Measurements from ENCODE around the gene PLCD1.
A peak's percentile ranks its signal among the peaks of the same experiment; 100 is the strongest.

The PLCD1 gene

GRCh38 chr3:38016410-38016809 is 13.0 kb downstream of the PLCD1 start:
- DNase-seq = no peak

GRCh38 chr3:38015984-38016383 is 13.5 kb downstream of the PLCD1 start:
- no peak for DNase-seq

- DNase-seq = no peak
Observed at GRCh38 chr3:38015485-38015884, 14.0 kb downstream of the PLCD1 start.

DNA sequence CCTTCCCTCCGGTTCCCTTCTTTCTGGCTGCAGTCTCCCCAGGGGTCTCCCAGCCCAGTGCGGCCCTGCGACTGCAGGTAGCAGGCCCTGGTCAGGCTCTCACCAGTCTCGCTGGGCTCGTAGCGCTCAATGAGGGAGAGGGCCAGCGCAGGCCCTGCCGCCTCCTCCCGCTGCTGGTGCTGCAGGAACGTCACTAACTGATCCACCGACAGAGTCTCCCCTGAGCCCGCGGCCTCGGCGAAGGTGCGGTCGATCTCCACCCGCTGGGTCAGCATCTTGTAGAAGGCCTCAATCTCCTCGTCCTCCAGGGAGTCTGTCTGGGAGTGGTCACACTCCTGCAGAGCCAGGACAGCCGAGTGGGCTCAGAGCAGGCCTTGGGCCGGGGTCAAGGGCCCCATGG is 18.3 kb downstream of the PLCD1 start:
- no peak for DNase-seq

DNA sequence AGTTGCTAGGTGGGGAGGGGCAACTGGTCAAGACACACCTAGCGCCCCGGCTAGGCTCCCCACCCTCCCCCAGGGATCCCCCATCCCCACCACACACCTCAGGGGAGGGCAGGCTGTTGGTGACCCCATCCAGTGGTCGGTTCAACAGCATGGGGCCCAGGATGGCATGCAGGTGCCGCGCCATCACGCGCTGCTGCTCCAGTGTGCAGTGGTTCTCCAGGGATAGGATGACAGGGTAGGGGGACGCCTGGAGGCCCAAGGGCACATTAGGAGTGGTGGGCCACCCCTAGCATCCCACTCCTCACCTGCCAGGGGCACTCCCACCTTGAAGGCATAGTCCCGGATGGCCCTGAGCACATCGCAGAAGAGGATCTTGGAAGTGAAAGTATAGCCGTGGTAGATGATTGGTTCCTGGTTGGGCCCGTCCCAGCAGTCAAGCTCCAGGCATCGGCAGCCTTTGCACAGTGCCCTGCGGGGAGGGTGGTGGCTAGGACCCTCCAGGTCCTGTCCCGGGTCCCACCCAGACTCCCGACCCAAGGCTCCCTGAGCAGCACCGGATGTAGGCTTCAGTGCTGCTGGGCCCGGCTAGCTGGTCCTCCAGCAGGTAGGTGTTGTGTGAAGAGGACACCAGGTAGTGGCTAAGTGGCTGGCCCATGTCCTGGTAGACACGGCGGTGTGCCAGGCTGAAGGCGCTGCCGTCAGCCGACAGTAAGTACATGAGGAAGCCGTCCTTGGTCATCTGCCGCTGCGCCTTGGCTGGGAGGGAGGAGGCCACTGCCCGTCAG is 19.4 kb downstream of the PLCD1 start:
- no peak for DNase-seq

DNA sequence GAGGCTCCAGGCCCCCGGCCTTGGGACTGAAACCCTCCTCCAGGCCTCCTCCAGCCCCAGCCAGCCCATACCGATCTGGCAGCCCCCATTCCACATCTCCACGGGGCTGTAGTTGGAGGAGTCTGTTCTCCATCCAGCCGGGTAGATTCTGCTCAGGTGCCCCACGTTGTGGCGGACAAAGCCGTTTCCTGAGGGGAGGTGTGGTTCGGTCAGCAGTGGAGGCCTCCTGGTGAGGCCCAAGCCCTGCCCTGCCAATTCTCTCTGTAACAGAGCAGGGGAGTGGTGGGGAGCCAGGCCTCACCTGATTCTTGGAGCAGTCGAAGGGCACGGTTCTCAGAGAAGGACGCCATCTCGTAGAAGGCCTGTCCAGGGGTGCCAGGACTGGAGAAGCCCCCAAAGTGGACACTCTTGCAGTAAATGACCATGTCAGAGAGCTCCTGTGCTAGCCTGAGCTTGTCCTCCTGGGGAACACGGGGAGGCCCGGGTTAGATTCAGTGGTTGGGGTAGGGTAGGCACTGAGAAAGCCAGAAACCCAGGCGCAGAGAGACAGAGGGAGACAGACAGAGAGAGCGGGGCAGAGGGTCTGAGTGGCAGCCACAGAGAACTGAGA is 20.4 kb downstream of the PLCD1 start:
- DNase-seq = no peak

DNA sequence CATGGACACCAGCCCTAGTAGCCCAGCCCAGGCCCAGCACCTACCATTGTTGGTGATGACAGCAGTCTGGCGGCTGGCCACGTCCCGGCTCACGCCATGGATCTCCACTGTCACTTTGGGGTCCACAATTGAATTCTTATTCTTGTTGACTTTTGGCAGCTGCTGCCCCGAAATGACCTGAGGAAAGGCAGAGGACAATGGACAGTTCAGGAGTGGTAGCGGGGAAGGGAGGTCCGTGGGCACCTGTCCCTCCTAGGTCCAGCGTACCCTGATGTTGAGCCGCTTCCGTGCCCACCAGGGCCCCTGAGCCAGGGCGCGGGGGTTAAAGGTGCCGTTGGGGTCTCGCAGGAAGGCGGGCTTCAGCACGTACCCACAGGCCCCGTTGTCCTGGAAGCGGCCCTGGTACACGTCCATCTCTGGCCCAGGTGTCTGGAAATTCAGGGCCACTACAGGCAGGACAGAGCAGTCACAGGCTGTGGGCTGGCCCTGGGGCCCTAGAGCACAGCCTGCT is 21.2 kb downstream of the PLCD1 start:
- no peak for DNase-seq

DNA sequence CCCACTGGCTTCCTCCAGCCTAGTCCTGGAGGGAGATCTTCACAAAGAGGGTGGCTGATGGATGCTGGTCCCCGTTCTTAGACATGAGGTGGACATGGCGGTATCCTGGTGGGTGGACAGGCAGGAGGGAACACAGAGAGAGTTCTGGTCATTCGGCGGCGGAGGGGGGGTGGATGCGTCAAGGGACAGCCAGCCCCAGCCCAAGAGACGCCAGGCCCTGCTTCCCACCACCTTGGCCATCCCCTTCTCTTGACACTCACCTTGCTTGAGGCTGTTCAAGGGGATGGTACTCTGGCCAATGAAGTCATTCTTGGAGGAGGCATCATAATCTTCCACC is 21.7 kb downstream of the PLCD1 start:
- DNase-seq = no peak

DNA sequence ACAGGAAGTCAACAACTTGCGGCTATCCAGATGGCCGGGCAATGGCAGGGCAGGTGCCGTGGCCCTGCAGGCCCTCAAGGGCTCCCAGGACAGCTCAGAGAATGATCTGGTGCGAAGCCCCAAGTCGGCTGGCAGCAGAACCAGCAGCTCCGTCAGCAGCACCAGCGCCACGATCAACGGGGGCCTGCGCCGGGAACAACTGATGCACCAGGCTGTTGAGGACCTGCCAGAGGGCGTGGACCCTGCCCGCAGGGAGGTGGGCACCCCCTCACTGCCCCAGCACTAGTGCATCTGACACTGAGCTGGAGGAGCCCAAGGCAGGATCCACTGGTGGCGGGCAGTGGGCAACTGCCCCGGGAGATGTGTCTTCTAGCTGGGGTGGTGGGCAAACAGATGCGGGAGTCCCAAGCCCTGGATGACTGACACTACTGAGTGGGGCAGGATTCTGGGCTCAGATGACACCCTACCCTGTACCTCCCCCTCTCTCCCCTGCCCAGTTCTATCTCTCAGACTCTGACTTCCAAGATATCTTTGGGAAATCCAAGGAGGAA is 22.9 kb downstream of the PLCD1 start:
- DNase-seq = no peak

GRCh38 chr3:38006031-38006430 is 23.4 kb downstream of the PLCD1 start:
- no peak for DNase-seq

DNA sequence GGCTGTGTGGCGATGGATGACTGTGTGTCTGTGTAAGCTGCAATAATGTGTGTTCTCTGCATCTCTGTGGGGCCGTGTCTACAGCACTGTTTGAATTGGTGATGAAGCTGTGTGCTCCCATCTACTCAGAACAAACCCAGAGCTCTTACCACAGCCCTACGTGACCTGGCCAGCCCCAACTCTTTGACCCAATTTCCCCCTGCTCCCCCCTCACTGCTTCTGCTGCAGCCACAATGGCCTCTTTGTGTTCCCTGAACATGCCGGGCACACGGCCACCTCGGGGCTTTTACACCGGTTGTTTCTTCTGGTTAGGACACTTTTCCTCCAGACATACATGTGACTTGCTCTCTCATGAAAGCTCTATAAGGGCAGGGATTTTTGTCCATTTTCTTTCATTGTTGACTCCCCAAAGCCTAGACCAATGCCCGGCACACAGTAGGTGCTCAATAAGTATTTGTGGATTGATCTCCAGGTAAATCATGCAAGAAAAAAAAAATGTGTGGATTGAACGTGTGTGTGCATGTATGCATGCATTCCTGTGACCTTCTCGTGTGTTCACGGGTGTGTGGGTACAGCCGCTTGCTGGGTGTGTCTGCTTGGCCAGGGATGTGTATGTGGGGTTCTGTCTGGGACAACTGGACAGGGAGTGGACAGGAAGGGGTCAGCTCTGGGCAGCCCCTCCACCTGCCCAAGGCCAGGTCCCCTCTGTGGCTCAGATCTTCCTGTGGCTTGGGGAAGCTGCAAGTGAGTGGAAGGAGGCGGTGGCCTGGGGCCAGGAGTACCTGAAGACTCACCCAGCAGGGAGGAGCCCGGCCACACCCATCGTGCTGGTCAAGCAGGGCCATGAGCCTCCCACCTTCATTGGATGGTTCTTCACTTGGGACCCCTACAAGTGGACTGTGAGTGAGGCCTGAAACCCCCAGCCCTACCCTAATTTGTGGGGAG is 24.1 kb downstream of the PLCD1 start:
- no peak for DNase-seq

- DNase-seq = peak in 1 of 4 experiments; percentile 46
Observed at GRCh38 chr3:38004415-38005075, 24.9 kb downstream of the PLCD1 start.

DNA sequence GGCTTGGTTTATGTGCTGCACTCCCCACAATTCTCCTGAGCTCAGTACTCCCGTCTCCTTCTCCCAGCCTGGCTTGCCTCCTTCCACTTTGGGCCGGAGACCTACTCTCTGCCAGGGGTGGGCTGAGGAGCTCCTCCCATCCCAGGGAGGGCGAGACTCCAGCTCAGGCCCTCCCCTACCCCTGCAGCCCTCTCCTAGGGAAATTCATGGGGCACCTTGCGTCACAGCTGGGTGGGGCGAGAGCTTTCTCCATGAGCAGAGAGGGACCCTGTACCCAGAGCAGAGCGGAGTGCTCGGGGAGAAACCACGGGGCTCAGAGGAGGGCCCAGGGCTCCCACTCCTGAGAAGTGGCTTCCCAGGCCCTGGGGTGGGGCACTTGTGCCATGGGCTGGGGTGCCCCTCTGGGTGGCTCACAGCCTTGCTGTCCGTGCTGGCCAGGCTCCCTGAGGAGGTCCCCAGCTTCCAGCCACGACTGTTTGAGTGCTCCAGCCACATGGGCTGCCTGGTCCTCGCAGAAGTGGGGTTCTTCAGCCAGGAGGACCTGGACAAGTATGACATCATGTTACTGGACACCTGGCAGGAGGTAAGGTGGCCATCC is 25.5 kb downstream of the PLCD1 start:
- DNase-seq = no peak

GRCh38 chr3:38003371-38003816 is 26.0 kb downstream of the PLCD1 start:
- DNase-seq = peak in 3 of 4 experiments; percentile 28 to 65 (median 51)

GRCh38 chr3:38002940-38003339 is 26.5 kb downstream of the PLCD1 start:
- no peak for DNase-seq

DNA sequence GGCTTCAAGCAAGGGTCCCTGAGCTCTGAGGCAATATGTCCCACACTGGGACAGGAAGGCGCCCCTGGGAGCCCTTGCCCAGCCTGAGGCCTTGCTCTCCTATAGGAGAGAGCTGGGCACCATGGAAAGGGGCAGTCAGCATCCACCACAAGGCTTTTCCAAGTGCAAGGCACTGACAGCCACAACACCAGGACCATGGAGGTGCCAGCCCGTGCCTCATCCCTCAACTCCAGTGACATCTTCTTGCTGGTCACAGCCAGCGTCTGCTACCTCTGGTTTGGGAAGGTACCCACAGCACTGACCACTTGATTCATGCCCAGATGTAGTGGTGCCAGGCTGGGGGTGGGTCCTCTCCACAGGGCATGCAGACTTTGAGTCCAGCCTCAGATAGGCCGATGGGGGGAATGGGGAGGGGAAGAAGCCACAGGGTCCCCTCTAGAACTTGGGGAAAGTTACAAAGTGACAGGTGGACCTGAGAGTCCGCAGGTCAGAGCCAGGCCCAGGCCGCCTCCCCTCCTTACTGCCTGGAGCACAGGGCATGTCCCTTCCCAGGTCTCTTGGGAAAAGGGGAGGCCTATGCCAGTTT is 27.1 kb downstream of the PLCD1 start:
- DNase-seq = no peak

- no peak for DNase-seq
Observed at GRCh38 chr3:38001456-38002081, 27.9 kb downstream of the PLCD1 start.

GRCh38 chr3:38000965-38001455 is 28.4 kb downstream of the PLCD1 start:
- no peak for DNase-seq

GRCh38 chr3:38000242-38000916 is 29.1 kb downstream of the PLCD1 start:
- no peak for DNase-seq

DNA sequence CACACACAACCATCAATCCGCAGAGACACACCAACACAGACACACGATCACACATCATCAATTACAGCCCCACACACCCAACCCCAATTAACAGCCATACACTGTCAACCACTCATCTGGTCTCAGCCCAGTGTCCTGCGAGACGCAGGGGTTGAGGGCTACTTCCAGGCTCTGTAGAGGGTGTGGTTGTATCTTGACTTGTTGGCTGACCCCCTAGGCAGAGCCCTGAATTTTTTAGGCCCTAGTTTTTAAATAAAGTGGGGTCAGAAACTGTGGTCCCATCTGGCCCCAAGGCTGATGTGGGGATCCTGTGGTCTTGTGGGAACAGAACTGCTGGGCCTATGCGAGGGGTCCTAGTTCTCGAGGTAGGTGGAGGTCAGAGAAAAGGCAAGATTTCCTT is 29.6 kb downstream of the PLCD1 start:
- DNase-seq = no peak

Measured in activated naive CD4-positive, alpha-beta T cell (primary cell).